HG03139 (cell line): ENCODE data around the gene ZGLP1.
A peak's percentile ranks its signal among the peaks of the same experiment; 100 is the strongest.

ENCODE experiments used
- ATAC-seq: cut with Tn5 transposase; IDR thresholded peaks from one replicate; pipeline ENCODE4 v1.9.1; 2021; ENCODE audit not compliant: unreplicated experiment

Gene ZGLP1

DNA sequence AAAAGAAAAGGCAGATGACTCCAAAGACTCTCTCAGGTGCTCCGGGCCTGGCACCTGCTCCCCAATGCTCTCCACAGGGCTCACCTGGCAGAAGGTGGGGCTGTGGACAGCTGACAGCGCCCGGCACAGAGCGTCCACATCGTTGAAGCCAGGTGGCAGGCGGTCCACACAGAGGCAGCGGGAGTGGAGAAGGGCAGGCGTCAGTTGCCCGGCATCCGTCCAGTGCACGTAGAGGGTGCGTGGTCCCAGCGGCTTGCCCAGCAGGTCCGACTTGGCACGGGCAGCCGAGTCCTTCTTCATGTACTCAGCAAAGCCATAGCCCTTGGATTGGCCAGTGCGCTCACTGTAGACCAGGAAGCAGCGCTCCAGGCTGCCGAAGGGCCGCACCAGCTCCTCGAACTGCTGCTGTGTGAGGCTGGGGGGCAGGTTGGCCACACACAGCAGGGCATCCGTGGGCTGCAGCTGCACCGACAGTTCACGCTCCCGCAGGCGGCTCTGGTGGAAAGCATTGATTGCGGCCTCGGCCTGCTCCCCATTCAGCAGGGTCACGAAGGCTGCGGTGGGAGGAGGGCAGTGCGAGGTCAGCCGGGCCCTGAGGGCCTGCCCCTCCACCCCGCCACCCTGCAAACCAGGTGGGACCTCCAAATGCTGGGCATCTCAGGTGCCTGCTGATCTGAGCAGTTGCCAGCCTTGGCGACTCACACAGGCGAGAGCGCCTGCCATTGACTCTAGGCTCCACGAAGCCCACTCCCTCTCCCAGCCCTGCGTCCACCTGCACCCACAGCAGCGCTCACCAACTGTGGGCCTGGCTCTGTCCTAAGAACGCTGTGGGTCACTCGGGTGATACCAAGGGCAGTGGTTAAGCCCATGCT, 19.2 kb upstream of the ZGLP1 start:
- no peak for ATAC-seq

DNA sequence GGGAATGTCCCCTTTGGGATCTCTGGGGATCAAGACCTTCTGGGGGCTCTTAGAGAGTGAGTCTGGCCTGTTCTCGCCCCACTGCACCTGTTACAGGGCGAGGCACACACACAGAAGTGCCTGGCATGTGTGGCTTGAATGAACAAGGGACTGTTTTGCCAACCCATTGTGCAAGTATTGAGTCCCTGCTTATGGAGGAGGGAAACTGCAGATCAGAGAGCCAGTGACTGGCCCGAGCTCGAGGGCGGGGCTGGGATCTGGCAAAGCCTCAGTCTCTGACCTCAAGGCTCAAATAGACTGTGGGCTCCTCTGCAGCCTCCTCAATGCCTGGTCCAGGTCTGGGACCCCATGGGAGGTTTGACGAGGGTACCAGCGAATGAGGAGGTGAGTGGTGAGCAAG, 18.2 kb upstream of the ZGLP1 start:
- no peak for ATAC-seq

DNA sequence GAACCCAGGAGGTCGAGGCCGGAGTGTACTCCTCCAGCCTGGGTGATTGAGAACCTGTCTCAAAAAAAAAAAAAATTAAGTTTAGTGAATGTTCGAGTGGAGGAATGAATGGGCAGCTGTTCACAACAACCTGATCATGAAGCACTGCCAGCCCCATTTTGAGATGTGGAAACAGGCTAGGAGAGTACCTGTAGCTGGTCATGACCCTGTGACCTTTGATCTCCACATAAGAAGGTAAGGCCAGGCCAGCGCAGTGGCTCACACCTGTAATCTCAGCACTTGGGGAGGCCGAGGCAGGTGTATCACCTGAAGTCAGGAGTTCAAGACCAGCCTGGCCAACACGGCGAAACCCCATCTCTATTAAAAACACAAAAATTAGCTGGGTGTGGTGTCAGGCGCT, 16.1 kb upstream of the ZGLP1 start:
- no peak for ATAC-seq

DNA sequence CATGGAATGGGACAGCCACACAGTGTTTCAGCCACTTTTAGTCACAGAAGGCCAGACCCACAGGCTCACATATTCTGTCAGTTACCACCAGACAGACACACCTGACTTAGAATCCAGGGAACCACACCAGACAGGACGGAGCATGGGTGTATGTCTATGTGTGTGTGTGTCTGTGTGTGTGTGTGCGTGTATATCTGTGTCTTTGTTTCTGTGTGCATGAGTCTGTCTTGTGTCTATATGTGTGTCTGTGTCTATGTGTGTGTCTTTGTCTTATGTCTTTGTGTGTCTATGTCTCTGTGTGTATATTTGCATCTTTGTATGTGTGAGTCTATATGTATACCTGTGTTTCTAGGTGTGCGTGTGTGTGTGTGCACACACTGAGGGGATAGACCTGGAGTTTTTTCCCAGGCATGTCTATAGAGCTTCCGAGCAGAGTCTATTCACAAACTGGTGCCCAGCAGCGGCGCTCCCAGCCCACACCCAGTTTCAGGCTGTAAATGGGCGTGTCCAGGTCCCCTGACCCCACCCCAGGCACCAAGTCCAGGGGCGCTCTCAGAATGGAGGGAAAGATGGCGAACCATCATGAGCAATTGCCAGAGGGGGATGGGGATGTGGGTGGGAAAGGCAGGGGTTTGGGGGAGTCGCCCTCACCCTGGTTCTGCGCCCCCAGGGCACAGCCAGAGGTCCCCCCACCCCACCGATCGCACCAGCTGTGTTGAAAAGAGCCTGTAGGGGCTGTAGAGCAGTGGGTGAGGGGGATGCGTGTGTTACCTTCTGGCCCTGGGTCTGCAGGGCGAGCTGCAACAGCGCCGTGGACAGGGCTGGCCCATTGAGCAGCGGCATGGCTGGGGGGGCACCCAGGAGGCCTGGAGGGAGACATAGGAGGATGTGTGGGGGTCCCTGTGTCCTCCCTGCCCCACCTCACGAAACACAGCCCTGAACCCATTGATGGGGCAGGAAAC, 12.5 kb upstream of the ZGLP1 start:
- no peak for ATAC-seq

DNA sequence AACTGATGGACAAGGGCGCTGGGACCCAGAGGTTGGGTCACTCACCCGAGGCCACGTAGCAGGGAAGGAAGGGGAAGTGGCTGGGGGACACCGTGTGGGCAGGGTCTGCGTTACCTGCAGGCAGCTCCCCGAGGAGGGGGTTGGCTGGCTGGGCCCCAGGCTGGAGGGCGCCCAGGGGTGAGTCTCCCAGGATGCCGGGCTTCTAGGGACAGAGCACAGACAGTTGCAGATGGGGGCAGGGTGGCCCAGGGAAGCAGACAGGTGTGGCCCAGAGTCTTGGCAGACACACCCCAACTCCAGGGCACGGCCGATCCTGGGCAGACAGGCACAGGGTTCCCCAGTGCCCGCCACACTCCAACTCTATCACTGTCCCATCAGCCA, 11.8 kb upstream of the ZGLP1 start:
- ATAC-seq = no peak

DNA sequence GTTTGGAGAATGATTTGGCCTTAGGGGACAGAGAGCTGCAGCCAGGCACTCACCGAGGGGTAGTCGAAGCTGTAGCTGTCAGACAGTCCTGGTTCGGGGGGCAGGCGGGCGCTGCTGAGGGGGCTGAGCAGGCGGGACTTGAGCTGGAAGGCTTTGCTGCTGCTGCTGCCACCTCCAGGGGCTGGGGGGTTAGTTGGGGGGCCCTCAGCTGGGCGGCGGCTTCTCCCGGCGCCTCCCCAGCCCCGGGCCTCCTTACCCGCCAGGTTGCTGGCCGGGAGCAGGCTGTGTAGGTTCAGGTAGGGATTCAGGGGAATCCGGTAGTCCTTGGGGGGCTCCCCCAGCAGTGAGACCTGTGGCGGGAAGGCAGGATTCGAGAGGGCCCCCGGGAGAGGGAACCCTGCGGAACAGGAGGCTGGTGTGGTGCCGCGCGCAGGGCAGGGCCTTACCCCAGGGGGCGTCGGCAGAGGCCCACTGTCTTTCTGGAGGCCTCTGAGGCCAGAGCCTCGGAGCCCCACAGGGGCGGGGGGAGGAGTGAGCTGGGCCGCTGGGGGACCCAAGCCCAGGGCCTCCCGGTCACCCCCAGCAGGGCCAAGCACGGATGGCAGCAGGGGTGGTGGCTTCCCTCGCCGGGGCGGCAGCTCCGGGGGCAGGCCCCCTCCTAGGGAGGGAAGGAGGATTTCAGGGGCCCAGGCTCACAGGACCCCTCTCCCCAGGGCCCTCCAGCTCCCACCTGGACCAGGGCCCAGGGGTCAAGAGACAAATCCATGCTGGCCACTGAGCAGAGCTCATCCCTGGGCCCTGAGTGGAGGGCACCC, 11.2 kb upstream of the ZGLP1 start:
- no peak for ATAC-seq

DNA sequence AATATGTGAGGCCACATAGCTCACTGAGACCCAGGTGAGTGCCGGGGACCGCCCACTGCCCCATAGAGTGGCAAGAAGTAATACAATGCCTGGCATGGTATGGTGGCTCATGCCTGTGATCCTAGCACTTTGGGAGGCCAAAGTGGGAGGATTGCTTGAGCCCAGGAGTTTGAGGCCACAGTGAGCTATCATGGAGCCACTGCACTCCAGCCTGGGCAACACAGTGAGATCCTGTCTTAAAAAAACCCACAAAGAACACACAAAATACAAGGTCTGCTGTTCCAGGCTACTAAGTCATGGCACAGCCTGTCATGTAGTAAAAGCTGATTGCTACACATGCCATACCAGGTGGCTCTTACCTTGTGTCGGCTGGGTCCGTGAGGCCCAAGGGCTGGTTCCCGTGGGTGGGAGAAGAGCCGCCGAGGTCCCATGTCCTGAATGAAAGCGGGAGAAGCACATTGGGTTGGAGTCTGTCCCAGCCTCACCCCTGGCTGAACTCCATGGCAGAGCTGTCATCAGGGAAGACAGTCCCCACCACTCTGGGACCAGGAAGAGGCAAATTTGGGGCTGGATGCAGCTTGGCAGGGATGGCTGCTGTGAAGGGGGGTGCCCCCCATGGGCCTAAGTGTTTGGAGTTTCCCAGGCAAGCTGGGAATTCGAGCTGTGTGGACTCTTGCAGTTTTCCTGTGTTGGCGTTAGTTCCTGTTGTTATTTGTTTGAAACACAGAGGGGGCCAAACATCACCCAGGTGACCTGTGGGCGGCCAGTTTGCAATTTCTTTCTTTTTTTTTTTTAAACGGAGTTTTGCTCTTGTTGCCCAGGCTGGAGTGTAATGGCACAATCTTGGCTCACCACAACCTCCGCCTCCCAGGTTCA, 9.4 kb upstream of the ZGLP1 start:
- ATAC-seq = no peak

DNA sequence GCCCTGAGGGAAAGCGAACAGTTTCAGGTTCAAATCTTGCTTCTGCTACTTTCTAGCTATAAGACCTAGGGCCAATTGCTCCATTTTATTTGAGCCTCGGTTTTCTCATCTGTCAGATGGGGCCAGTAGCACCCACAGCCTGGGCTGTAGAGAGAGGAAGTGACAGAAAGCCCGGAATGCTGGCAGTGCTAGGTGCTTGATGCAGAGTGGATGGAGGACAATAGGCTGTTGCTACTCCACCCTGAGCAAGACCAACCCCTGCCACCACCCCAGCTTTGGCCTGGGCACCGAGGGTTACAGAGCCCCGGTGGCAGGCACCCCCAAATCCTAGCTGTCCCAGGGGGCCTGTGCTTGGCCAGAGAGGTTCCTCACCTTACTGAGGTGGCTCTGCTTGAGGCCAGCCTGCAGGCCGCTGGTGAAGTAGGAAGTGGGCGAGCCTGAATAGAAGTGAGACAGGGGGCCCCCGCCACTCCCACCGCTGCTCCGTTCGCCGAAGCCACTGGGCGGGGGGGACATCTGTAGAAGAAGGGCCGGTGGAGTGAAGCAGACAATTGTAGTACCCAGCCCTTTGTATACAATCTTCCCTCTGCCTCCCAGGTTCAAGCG, 8.3 kb upstream of the ZGLP1 start:
- no peak for ATAC-seq

DNA sequence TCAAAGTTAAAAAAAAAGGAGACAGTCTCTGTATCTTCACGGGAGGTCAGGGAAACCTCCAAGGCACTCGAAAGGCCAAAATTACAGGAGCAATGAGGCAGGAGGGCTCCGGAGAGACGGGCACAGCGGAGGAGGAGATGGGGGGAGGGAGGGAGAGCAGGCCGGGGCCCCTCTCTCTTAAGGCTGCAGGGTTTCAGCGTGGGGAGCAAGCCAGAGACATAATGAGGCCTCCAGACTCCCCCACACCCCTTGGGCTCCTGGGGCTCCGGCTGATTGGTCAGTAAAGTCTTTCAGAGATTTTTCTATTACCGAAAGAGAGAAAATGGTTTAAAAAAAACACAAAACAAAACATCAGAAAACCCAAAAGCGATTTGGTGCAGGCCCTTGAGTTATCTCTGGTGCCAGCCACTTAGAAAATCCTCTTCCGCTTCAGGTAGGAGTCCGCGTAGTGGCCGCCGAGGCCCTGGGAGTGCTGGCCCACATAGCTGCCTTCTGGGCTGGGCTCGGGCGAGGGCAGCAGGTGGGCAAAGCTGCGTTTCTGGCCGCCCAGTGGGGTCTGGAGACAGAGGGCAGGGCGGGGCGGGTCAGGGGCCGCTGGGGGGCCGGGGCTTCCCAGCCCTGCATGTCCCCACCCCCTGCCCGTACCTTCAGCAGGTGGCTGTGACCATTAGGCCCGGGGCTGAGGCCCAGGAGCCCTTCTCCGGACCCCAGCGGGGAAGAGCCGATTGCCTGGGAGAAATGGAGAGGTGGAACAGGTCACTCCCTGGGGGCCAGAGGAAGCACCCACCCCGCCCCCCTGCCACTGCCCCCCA, 7.6 kb upstream of the ZGLP1 start:
- ATAC-seq = no peak

DNA sequence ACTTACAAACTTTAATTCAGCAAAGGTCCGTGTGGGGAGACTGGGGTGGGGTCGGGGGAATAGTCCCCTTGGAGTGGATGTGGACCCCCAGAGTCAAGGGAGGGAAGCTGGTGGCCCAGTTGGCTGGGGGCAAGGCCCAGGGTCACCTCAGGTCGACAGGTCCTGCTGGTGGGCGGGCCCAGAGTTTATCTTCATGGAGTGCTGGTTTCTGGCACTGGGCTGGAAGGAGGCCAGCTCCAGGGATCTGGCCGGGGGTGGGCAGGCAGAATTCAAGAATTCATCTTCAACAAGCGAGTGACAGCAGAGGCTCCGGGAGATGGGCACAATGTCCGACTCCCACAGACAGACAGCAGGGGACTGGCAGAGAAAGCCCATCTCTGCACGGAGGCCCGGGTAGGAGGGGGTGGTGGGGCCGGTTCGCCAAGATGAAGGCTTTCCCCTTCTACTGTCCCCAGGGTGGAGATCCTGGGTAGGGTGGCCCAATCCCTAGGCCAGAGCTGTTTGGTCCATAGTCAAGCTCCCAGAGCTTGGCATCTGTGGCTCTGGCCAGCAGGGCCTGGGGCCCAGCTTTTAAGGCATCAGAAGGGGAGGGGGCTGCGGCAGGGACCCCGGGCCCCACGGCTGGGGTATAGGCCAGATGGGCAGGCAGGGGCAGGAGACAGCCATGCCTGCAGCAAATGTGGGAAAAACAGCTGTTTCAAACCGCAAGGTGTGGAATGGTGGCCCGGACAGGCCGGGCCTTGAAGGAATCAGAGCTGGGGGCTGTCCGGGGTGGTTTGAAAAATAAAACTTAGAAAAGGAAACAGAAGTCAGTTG, 6.8 kb upstream of the ZGLP1 start:
- ATAC-seq = no peak

DNA sequence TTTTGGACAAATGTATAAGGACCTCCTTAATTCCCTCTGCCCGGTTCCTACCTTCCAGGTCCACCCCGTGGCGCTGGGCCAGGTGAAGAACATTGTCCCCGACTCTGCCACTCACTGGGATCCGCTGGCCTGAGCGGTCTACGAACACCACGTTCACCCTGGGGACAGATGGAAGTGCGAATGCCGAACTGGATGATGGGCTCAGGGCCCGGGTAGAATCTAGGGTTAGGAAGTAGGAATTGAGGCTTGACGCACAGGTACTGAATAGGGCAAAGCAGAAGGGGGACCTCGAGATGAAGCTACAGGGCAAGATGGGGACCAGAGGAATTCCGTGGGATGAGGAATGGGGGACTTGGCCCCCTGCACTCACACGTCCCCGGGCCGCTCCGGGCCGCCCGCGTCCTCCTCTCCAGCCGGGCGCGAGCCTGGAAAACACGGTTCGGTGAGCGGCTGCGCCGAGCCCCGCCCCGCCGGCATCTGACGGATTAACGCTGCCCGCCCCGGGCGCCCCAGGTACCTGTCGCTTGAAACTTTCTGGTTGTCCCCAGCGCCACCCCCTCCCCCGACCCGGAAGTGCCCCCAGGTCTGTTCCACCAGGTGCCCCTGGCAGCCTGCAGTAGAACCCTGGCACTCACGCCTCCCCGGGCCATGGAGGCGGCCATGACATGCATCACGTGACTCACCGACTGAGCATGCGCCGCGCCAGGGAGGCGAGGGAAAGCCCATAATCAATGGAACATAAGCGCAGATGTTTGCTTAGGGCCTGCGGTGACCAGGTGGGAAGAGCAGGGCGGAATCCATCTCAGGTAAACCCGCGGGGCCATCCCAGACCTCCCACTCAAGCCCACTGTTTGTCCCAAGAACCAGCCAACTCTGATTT, 6.0 kb upstream of the ZGLP1 start, which contains the start of gene FDX2:
Gene FDX2, minus strand, starts transcription at position 681 of the 880 bp plus-strand sequence. Its CDS starts 19 bp downstream, at position 662.
- peak; percentile 50 for ATAC-seq

DNA sequence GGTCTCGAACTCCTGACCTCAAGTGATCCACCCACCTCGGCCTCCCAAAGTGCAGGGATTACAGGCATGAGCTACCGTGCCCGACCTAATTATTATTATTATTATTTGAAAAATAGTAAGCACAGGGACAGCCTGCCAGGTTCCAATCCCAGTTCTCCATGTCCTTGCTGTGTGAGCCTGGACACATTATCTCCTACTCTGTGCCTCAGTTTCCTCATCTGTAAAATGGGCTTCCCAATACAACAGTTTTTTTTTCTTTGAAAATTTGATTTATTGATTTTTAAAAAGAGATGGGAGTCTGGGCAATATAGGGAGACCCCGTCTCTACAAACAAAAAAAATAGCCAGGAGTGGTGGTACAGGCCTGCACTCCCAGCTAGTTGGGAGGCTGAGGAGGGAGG, 3.3 kb downstream of the ZGLP1 start:
- no peak for ATAC-seq

DNA sequence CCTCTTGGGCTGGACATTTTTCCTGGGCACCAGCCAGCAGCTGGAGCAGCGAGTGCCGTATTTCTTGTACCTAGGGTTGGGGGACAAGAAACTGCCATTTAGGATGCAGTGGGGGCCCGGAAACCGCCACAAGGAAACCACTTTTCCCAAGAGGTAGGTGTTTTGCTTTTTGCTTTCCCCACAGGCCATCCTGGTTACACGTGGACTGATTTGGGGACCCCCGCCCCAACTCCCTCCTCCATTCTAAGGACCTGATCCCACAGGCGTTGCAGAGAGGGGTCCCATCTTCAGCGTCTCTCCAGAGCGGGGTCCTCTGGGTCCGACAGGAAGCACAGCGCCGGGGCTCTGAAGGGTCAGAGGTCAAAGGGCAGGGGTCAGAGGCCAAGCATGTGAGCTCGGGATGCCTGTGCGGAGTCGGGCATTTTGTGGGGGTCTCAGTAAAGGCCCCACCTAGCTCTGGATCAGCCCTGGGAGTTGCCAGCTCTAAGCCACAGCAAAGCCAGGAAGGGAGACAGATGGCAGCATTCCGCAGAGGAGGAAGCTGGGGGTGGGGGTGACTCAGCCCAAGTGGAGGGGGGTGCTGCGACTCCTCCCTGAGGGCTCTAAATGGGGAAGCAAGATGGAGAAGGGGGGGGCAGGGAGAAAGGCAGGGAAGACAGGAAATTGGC, 4.3 kb downstream of the ZGLP1 start:
- ATAC-seq = no peak

DNA sequence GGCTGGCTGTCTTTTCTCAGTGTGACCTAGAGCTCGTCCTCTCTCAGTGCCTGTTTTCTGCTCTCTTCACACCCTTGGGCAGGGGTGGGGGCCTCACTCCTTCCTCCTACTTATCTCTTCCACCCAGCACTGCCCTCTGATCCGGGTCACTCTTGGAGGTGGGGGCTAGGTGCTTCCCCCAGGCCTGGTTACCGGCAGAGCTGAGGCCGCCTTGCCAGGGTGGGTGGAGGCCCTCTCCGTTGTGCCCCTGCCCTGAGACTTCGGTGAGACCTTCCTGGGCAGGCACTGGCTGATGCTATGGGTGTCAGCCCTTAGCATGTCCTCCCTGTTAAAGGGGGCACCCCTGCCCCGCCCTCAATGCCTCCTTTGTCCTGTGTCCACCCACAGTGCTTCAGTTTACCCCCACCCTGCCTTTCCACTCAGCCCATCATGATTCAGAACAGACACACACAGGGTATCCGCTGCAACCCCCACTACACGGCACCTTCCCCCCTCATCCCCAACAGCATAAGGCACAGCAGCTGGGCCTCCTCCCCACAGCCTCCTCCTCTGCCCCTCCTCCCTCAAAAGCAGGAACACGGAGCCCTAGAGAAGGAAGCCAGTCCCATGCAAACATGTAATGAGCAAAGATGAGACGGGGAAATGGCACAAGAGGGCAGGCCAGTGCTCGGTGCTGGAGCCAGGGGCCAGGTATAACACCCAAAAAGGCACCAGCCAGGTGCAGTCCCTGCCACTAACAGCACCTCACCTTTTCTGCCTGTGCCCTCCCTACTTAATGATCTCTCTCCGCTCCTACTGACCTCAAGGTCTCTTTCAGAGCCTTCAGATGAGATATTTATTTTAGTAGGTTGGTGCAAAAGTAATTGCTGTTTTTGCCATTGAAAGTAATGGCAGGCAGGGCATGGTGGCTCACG, 9.8 kb downstream of the ZGLP1 start:
- no peak for ATAC-seq

DNA sequence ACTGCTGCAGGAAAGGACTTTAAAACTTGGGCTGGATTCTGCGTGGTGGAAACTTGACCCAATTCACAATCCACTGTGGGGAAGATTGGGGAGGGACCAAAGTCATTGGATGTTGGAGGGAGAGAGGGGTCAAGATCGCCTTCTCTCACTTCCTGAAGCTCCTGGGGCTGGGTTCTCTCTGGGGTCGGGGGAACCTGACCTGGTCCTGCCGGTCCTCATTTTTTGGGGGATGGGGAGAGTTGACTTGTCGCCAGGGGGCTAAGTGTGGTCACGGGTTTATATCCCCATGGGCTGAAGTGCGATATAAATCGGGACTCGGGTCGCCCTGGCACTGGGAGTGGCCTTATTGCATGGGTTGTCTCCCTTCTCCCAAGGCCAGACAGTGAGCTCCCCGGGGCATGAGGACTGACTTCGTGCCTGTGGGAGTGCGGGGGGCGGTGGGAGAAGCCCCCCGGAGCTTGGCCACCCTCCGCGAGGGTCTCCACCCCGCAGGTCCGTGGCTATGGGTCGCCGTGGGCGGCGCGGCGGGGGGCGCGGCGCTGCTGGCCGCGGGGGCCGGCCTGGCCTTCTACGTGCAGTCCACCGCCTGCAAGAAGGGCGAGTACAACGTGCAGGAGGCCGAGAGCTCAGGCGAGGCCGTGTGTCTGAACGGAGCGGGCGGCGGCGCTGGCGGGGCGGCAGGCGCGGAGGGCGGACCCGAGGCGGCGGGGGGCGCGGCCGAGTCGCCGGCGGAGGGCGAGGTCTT, 13.6 kb downstream of the ZGLP1 start:
- ATAC-seq = no peak
